HEK293 (cell line): Measurements from ENCODE around the gene CNGA2.

Experiments
- CTCF ChIA-PET: fragments of 350-600 bp; formaldehyde crosslinking; extraction: SDS; loops from one replicate; lab custom pipeline; 2021; ENCODE audit warnings: antibody characterized with exemption; lab: Yijun Ruan, JAX
- POLR2A ChIA-PET: fragments of 300-600 bp; formaldehyde crosslinking; extraction: SDS; loops from one replicate; lab custom pipeline; 2020; ENCODE audit warnings: antibody characterized with exemption, inconsistent platforms; lab: Yijun Ruan, JAX
- H3K27ac ChIP-seq: fragments of 200-500 bp; sonication (Bioruptor generic); 2 replicates; pipeline ENCODE4 v1.5.1; 2014; ENCODE audit warnings: low read depth, low read length, control low read depth, inconsistent platforms; ENCODE audit errors: extremely low read depth
- H3K36me3 ChIP-seq, 2 experiments: fragments of 200-500 bp in 1 of 2; sonication (Bioruptor generic) in 1 of 2; 1 replicate in 1 of 2; 2 replicates in 1 of 2; pipeline ENCODE4 v1.5.1; 2014 to 2017; ENCODE audit warnings: inconsistent platforms in 2 of 2, low read length in 2 of 2; ENCODE audit not compliant: control insufficient read depth in 2 of 2, insufficient read depth in 1 of 2
- H3K4me1 ChIP-seq: fragments of 200-500 bp; sonication (Bioruptor generic); 2 replicates; pipeline ENCODE4 v1.5.1; 2014; ENCODE audit warnings: mild to moderate bottlenecking, low read length, inconsistent platforms; ENCODE audit not compliant: control insufficient read depth, insufficient read depth
- H3K4me3 ChIP-seq: 2 replicates; pipeline ENCODE4 v1.5.1; 2011; ENCODE audit warnings: low read depth, mild to moderate bottlenecking, control low read depth, low read length, moderate library complexity
- H3K9me3 ChIP-seq: fragments of 200-500 bp; sonication (Bioruptor generic); 2 replicates; pipeline ENCODE4 v1.5.1; 2014; ENCODE audit warnings: low read depth, low read length, inconsistent platforms; ENCODE audit not compliant: control insufficient read depth, insufficient read depth
- MEIS1 ChIP-seq: sonication (generic); formaldehyde crosslinking; IDR thresholded peaks from 2 replicates; pipeline ENCODE4 v1.8.1; 2022; ENCODE audit warnings: missing genetic modification reagents, mild to moderate bottlenecking, borderline replicate concordance
- RBAK ChIP-seq: fragments of 450-650 bp; formaldehyde crosslinking; IDR thresholded peaks from 2 replicates; pipeline ENCODE4 v1.5.1; 2016; ENCODE audit warnings: missing biosample characterization, missing genetic modification characterization
- WT1 ChIP-seq: fragments of 450-650 bp; formaldehyde crosslinking; IDR thresholded peaks from 2 replicates; pipeline ENCODE4 v1.5.1; 2016; ENCODE audit warnings: missing biosample characterization, missing genetic modification characterization
- ZBTB26 ChIP-seq: fragments of 450-650 bp; formaldehyde crosslinking; optimal IDR thresholded peaks from 2 replicates; pipeline ENCODE3; 2016; ENCODE audit warnings: missing biosample characterization, mild to moderate bottlenecking, missing genetic modification characterization
- ZBTB48 ChIP-seq: fragments of 450-650 bp; formaldehyde crosslinking; IDR thresholded peaks from 2 replicates; pipeline ENCODE4 v1.5.1; 2016; ENCODE audit warnings: missing biosample characterization, missing genetic modification characterization
- ZFHX2 ChIP-seq: fragments of 450-650 bp; formaldehyde crosslinking; conservative IDR thresholded peaks from 2 replicates; pipeline ENCODE4 v1.5.1; 2016; ENCODE audit warnings: missing biosample characterization, missing genetic modification characterization
- ZFP41 ChIP-seq: fragments of 450-650 bp; formaldehyde crosslinking; IDR thresholded peaks from 2 replicates; pipeline ENCODE4 v1.5.1; 2016; ENCODE audit warnings: missing biosample characterization, missing genetic modification characterization, borderline replicate concordance
- ZNF10 ChIP-seq: fragments of 450-650 bp; formaldehyde crosslinking; IDR thresholded peaks from 2 replicates; pipeline ENCODE4 v1.5.1; 2017; ENCODE audit warnings: missing biosample characterization, missing genetic modification characterization
- ZNF138 ChIP-seq: fragments of 450-650 bp; formaldehyde crosslinking; IDR thresholded peaks from 2 replicates; pipeline ENCODE4 v1.5.1; 2016; ENCODE audit warnings: missing biosample characterization, missing genetic modification characterization, borderline replicate concordance
- ZNF155 ChIP-seq: fragments of 450-650 bp; formaldehyde crosslinking; IDR thresholded peaks from 2 replicates; pipeline ENCODE4 v1.5.1; 2016; ENCODE audit warnings: missing biosample characterization, missing genetic modification characterization
- ZNF16 ChIP-seq: fragments of 450-650 bp; formaldehyde crosslinking; IDR thresholded peaks from 2 replicates; pipeline ENCODE4 v1.5.1; 2016; ENCODE audit warnings: low read depth, missing biosample characterization, missing genetic modification characterization
- ZNF202 ChIP-seq: fragments of 450-650 bp; formaldehyde crosslinking; IDR thresholded peaks from 2 replicates; pipeline ENCODE4 v1.5.1; 2016; ENCODE audit warnings: missing biosample characterization, missing genetic modification characterization, borderline replicate concordance
- ZNF214 ChIP-seq: fragments of 450-650 bp; formaldehyde crosslinking; IDR thresholded peaks from 2 replicates; pipeline ENCODE4 v1.5.1; 2017; ENCODE audit warnings: missing biosample characterization, mild to moderate bottlenecking, missing genetic modification characterization, borderline replicate concordance
- ZNF24 ChIP-seq: fragments of 450-650 bp; formaldehyde crosslinking; IDR thresholded peaks from 2 replicates; pipeline ENCODE4 v1.5.1; 2016; ENCODE audit warnings: missing biosample characterization, missing genetic modification characterization
- ZNF341 ChIP-seq: fragments of 450-650 bp; formaldehyde crosslinking; IDR thresholded peaks from 2 replicates; pipeline ENCODE4; 2016; ENCODE audit warnings: low read depth, missing biosample characterization, missing genetic modification characterization
- ZNF37A ChIP-seq: fragments of 450-650 bp; IDR thresholded peaks from 2 replicates; pipeline ENCODE4 v1.5.1; 2018; ENCODE audit warnings: missing biosample characterization, missing genetic modification characterization
- ZNF488 ChIP-seq: fragments of 450-650 bp; formaldehyde crosslinking; IDR thresholded peaks from 2 replicates; pipeline ENCODE4 v1.5.1; 2016; ENCODE audit warnings: missing biosample characterization, missing genetic modification characterization
- ZNF513 ChIP-seq: fragments of 450-650 bp; IDR thresholded peaks from 2 replicates; pipeline ENCODE4 v1.5.1; 2018; ENCODE audit warnings: missing biosample characterization, missing genetic modification characterization
- ZNF514 ChIP-seq: fragments of 450-650 bp; formaldehyde crosslinking; IDR thresholded peaks from 2 replicates; pipeline ENCODE4 v1.5.1; 2016; ENCODE audit warnings: missing biosample characterization, missing genetic modification characterization
- ZNF529 ChIP-seq: fragments of 450-650 bp; formaldehyde crosslinking; IDR thresholded peaks from 2 replicates; pipeline ENCODE4 v1.5.1; 2017; ENCODE audit warnings: missing genetic modification characterization, missing biosample characterization; ENCODE audit not compliant: insufficient replicate concordance
- ZNF530 ChIP-seq: fragments of 450-650 bp; formaldehyde crosslinking; IDR thresholded peaks from 2 replicates; pipeline ENCODE4 v1.5.1; 2016; ENCODE audit warnings: low read depth, missing biosample characterization, missing genetic modification characterization
- ZNF623 ChIP-seq: fragments of 450-650 bp; formaldehyde crosslinking; IDR thresholded peaks from 2 replicates; pipeline ENCODE4 v1.5.1; 2016; ENCODE audit warnings: missing biosample characterization, missing genetic modification characterization
- ZNF624 ChIP-seq: fragments of 450-650 bp; formaldehyde crosslinking; IDR thresholded peaks from 2 replicates; pipeline ENCODE4 v1.5.1; 2017; ENCODE audit warnings: missing biosample characterization, missing genetic modification characterization
- ZNF629 ChIP-seq: fragments of 450-650 bp; formaldehyde crosslinking; IDR thresholded peaks from 2 replicates; pipeline ENCODE4 v1.5.1; 2017; ENCODE audit warnings: missing biosample characterization, missing genetic modification characterization
- ZNF654 ChIP-seq: fragments of 450-650 bp; formaldehyde crosslinking; IDR thresholded peaks from 2 replicates; pipeline ENCODE4 v1.5.1; 2016; ENCODE audit warnings: low read depth, missing biosample characterization, missing genetic modification characterization
- ZNF747 ChIP-seq: fragments of 450-650 bp; formaldehyde crosslinking; IDR thresholded peaks from 2 replicates; pipeline ENCODE4 v1.5.1; 2016; ENCODE audit warnings: missing biosample characterization, missing genetic modification characterization
- ZSCAN16 ChIP-seq: fragments of 450-650 bp; formaldehyde crosslinking; IDR thresholded peaks from 2 replicates; pipeline ENCODE4 v1.5.1; 2016; ENCODE audit warnings: missing biosample characterization, missing genetic modification characterization
- TF ChIP-seq, protein P1 (sequence below): fragments of 450-650 bp; formaldehyde crosslinking; IDR thresholded peaks from 2 replicates; pipeline ENCODE4; 2016; ENCODE audit warnings: missing biosample characterization, missing genetic modification characterization
- TF ChIP-seq, protein P2 (sequence below): fragments of 450-650 bp; formaldehyde crosslinking; IDR thresholded peaks from 2 replicates; pipeline ENCODE4 v1.5.1; 2016; ENCODE audit warnings: missing biosample characterization, missing genetic modification characterization
- TF ChIP-seq, protein P3 (sequence below): fragments of 450-650 bp; formaldehyde crosslinking; IDR thresholded peaks from 2 replicates; pipeline ENCODE4 v1.5.1; 2016; ENCODE audit warnings: missing biosample characterization, missing genetic modification characterization
- TF ChIP-seq, protein P4 (sequence below): fragments of 450-650 bp; formaldehyde crosslinking; IDR thresholded peaks from 2 replicates; pipeline ENCODE4 v1.5.1; 2017; ENCODE audit warnings: missing biosample characterization, missing genetic modification characterization

CNGA2 gene

DNA sequence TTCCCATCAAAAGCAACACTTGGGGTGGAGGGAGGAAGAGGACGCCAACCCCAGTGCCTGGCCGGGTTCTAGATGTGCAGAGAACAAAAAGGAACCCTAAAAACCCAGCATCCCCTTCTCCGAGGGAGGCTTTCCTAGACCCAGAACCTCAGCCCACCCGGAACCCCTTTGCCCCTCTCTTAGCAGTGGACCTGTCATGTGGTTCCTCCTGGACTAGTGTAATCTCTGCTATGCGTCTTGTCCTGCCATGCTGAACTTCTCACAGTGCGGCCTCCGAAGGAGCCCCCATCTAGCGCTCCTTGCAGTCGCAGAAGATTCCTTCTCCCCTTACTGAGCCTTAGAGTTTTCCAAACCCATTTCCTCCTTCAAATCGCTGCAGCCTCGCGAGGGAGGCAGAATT lies 40.4 kb upstream of the CNGA2 start (continued):
- TF ChIP-seq ZNF37A (tag by site-specific recombination) = no peak

- CTCF ChIA-PET = interaction anchor here (0.7 kb wide), 1 partner anchor 14 kb away, joined by 4 read pairs; no protein-coding TSS in a partner anchor
These were observed 39.6 kb upstream of the CNGA2 start, which contains the start of gene PRRG3 for GRCh38 chrX:151694661-151695582. Gene PRRG3 (plus strand): TSS chrX:151695458. CDS start chrX:151698815, 3,357 bp downstream.

GRCh38 chrX:151695583-151696340 lies 38.8 kb upstream of the CNGA2 start:
- POLR2A ChIA-PET = no interaction called here
- no peak overlapping the region for H3K27ac ChIP-seq
- H3K9me3 ChIP-seq = no peaks in the 10 kb centered on the region
- CTCF ChIA-PET = interaction anchor here (0.7 kb wide), 1 partner anchor 15 kb away, joined by 4 read pairs; no protein-coding TSS in a partner anchor
- no peaks in the 10 kb centered on the region for H3K36me3 ChIP-seq
- H3K4me1 ChIP-seq = no peaks in the 10 kb centered on the region
- no peak overlapping the region for H3K4me3 ChIP-seq
- no peak for TF ChIP-seq ZNF488
- TF ChIP-seq, protein P1, sequence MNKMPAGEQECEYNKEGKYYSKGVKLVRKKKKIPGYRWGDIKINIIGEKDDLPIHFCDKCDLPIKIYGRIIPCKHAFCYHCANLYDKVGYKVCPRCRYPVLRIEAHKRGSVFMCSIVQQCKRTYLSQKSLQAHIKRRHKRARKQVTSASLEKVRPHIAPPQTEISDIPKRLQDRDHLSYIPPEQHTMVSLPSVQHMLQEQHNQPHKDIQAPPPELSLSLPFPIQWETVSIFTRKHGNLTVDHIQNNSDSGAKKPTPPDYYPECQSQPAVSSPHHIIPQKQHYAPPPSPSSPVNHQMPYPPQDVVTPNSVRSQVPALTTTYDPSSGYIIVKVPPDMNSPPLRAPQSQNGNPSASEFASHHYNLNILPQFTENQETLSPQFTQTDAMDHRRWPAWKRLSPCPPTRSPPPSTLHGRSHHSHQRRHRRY (tag by site-specific recombination) = no peak
- TF ChIP-seq ZNF529 (tag by site-specific recombination) = no peak
- TF ChIP-seq ZNF513 (tag by site-specific recombination) = no peak
- no peak for TF ChIP-seq ZNF629
- TF ChIP-seq ZSCAN16 (tag by site-specific recombination) = no peak
- TF ChIP-seq ZBTB26 (tag by site-specific recombination) = no peak
- no peak for TF ChIP-seq ZNF623 (tag by site-specific recombination)
- TF ChIP-seq, protein P2, sequence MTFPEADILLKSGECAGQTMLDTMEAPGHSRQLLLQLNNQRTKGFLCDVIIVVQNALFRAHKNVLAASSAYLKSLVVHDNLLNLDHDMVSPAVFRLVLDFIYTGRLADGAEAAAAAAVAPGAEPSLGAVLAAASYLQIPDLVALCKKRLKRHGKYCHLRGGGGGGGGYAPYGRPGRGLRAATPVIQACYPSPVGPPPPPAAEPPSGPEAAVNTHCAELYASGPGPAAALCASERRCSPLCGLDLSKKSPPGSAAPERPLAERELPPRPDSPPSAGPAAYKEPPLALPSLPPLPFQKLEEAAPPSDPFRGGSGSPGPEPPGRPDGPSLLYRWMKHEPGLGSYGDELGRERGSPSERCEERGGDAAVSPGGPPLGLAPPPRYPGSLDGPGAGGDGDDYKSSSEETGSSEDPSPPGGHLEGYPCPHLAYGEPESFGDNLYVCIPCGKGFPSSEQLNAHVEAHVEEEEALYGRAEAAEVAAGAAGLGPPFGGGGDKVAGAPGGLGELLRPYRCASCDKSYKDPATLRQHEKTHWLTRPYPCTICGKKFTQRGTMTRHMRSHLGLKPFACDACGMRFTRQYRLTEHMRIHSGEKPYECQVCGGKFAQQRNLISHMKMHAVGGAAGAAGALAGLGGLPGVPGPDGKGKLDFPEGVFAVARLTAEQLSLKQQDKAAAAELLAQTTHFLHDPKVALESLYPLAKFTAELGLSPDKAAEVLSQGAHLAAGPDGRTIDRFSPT (tag by site-specific recombination) = no peak
- TF ChIP-seq ZNF514 = no peak
- TF ChIP-seq, protein P3, sequence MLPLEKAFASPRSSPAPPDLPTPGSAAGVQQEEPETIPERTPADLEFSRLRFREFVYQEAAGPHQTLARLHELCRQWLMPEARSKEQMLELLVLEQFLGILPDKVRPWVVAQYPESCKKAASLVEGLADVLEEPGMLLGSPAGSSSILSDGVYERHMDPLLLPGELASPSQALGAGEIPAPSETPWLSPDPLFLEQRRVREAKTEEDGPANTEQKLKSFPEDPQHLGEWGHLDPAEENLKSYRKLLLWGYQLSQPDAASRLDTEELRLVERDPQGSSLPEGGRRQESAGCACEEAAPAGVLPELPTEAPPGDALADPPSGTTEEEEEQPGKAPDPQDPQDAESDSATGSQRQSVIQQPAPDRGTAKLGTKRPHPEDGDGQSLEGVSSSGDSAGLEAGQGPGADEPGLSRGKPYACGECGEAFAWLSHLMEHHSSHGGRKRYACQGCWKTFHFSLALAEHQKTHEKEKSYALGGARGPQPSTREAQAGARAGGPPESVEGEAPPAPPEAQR (tag by site-specific recombination) = no peak
- TF ChIP-seq ZNF214 (tag by site-specific recombination) = no peak

More at GRCh38 chrX:151694661-151695582, 39.6 kb upstream of the CNGA2 start, which contains the start of gene PRRG3:
- TF ChIP-seq ZNF10 (tag by site-specific recombination) (no peak), ZFP41 (tag by site-specific recombination) (no peak), ZBTB48 (tag by site-specific recombination) (no peak), ZNF16 (no peak), ZNF202 (no peak), WT1 (tag by site-specific recombination) (no peak), MEIS1 (no peak), ZNF747 (tag by site-specific recombination) (no peak), ZFHX2 (no peak), RBAK (tag by site-specific recombination) (no peak), ZNF155 (tag by site-specific recombination) (no peak), ZNF654 (no peak), ZNF138 (no peak), ZNF624 (no peak), ZNF24 (tag by site-specific recombination) (no peak), ZNF530 (tag by site-specific recombination) (no peak), ZNF341 (tag by site-specific recombination) (no peak)
- TF ChIP-seq, protein P4, sequence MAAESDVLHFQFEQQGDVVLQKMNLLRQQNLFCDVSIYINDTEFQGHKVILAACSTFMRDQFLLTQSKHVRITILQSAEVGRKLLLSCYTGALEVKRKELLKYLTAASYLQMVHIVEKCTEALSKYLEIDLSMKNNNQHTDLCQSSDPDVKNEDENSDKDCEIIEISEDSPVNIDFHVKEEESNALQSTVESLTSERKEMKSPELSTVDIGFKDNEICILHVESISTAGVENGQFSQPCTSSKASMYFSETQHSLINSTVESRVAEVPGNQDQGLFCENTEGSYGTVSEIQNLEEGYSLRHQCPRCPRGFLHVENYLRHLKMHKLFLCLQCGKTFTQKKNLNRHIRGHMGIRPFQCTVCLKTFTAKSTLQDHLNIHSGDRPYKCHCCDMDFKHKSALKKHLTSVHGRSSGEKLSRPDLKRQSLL (tag by site-specific recombination) = no peak
- TF ChIP-seq, all 188 proteins: peak for 0
- H3K4me3 ChIP-seq = no peak within 1 kb of the TSS
- H3K27ac ChIP-seq = no peak within 1 kb of the TSS
- H3K4me1 ChIP-seq = no peaks in the 10 kb centered on the region
- POLR2A ChIA-PET = no interaction called here
- H3K9me3 ChIP-seq = no peaks in the 10 kb centered on the region
- no peaks in the 10 kb centered on the region for H3K36me3 ChIP-seq
